Activated T-helper 2 cell treated with anti-CD3 and anti-CD28 coated beads, Interferon-gamma antibody, Interleukin-2, Interleukin-4, amounts not matched to agents 10 μg/mL and 5 μg/mL and 100 μg/mL, durations not matched to agents 14 hours and 24 hours and 36 hours (primary cell): Measurements from ENCODE around the gene TRPM5. TPM values are rescaled to one million over a fixed set of nuclear protein-coding genes. Genes with fewer than 3 reads are reported as not detected.

Source experiments
- DNase-seq: peaks from one replicate; pipeline ENCODE4 v3.0.0; 2021; ENCODE audit warnings: low spot score
- H3K27ac Mint-ChIP-seq: one replicate; pipeline ENCODE4 v1.8.0; 2021; ENCODE audit warnings: mixed read lengths
- H3K27me3 Mint-ChIP-seq: one replicate; pipeline ENCODE4 v1.8.0; 2021; ENCODE audit warnings: low read depth, mixed read lengths
- H3K36me3 Mint-ChIP-seq: one replicate; pipeline ENCODE4 v1.8.0; 2021; ENCODE audit warnings: low read depth, mixed read lengths
- H3K4me1 Mint-ChIP-seq: one replicate; pipeline ENCODE4 v1.8.0; 2021; ENCODE audit warnings: low read depth, mixed read lengths
- H3K4me3 Mint-ChIP-seq: one replicate; pipeline ENCODE4 v1.8.0; 2021; ENCODE audit warnings: low read depth, mild to moderate bottlenecking, moderate library complexity, mixed read lengths
- H3K9me3 Mint-ChIP-seq: one replicate; pipeline ENCODE4 v1.8.0; 2021; ENCODE audit warnings: mixed read lengths
- intact Hi-C: fragments of 100-400 bp; cut with micrococcal nuclease; formaldehyde crosslinking; loops from one replicate; pipeline ENCODE4 v1.15.1; 2023
- total RNA-seq: library from RNA; stranded (reverse); gene quantifications from 2 replicates; pipeline ENCODE4 v1.2.3, GENCODE V29; 2022

TRPM5 gene
- total RNA-seq, 1 donor from 2014 or later: not detected

- Mint-ChIP-seq H3K4me1 (peaks cover 19% of the 10 kb centered on the region), H3K27ac (no peak overlapping the region), H3K9me3 (no peaks in the 10 kb centered on the region), H3K27me3 (peaks cover 14% of the 10 kb centered on the region), H3K36me3 (no peaks in the 10 kb centered on the region), H3K4me3 (no peak overlapping the region)
- no peak for DNase-seq
- intact Hi-C loops: loop anchor here (2.0 kb wide), 1 partner anchor 15 kb away; no protein-coding TSS in a partner anchor
These were observed 21.9 kb upstream of the TRPM5 start for GRCh38 chr11:2466069-2466801.

GRCh38 chr11:2465202-2466068, 21.1 kb upstream of the TRPM5 start:
- Mint-ChIP-seq H3K4me3 (no peak overlapping the region), H3K36me3 (no peaks in the 10 kb centered on the region), H3K4me1 (peaks cover 19% of the 10 kb centered on the region), H3K27me3 (peaks cover 14% of the 10 kb centered on the region), H3K27ac (no peak overlapping the region), H3K9me3 (no peaks in the 10 kb centered on the region)
- DNase-seq: no peak
- intact Hi-C loops: loop anchor here (2.0 kb wide), 1 partner anchor 15 kb away; no protein-coding TSS in a partner anchor

- no peak for DNase-seq
- peaks cover 10% of the 10 kb centered on the region for H3K27me3 Mint-ChIP-seq
- H3K27ac Mint-ChIP-seq: no peak overlapping the region
- H3K36me3 Mint-ChIP-seq: no peaks in the 10 kb centered on the region
- intact Hi-C loops: no loop called here
- peaks cover 19% of the 10 kb centered on the region for H3K4me1 Mint-ChIP-seq
- no peaks in the 10 kb centered on the region for H3K9me3 Mint-ChIP-seq
- no peak overlapping the region for H3K4me3 Mint-ChIP-seq
These were observed 20.3 kb upstream of the TRPM5 start for GRCh38 chr11:2464451-2465165.

- Mint-ChIP-seq H3K27ac (no peak overlapping the region), H3K27me3 (peaks cover 7% of the 10 kb centered on the region), H3K9me3 (no peaks in the 10 kb centered on the region), H3K36me3 (no peaks in the 10 kb centered on the region), H3K4me1 (peaks cover 17% of the 10 kb centered on the region), H3K4me3 (no peak overlapping the region)
- intact Hi-C loops: no loop called here
- DNase-seq: no peak
These were observed 19.5 kb upstream of the TRPM5 start for GRCh38 chr11:2463766-2464277.

GRCh38 chr11:2462986-2463765, 18.9 kb upstream of the TRPM5 start:
- H3K36me3 Mint-ChIP-seq: no peaks in the 10 kb centered on the region
- no peak for DNase-seq
- H3K4me1 Mint-ChIP-seq: peaks cover 17% of the 10 kb centered on the region
- no peaks in the 10 kb centered on the region for H3K9me3 Mint-ChIP-seq
- no peak overlapping the region for H3K4me3 Mint-ChIP-seq
- H3K27ac Mint-ChIP-seq: no peak overlapping the region
- intact Hi-C loops: no loop called here
- H3K27me3 Mint-ChIP-seq: peaks cover 5% of the 10 kb centered on the region

GRCh38 chr11:2462543-2462985, 18.2 kb upstream of the TRPM5 start:
- Mint-ChIP-seq H3K36me3 (no peaks in the 10 kb centered on the region), H3K27ac (no peak overlapping the region), H3K9me3 (no peaks in the 10 kb centered on the region), H3K4me3 (no peak overlapping the region), H3K4me1 (peaks cover 12% of the 10 kb centered on the region), H3K27me3 (peaks cover 5% of the 10 kb centered on the region)
- DNase-seq: no peak
- intact Hi-C loops: no loop called here

- Mint-ChIP-seq H3K9me3 (no peaks in the 10 kb centered on the region), H3K4me1 (peaks cover 7% of the 10 kb centered on the region), H3K27me3 (peaks cover 7% of the 10 kb centered on the region), H3K27ac (no peak overlapping the region), H3K36me3 (no peaks in the 10 kb centered on the region), H3K4me3 (no peak overlapping the region)
- no peak for DNase-seq
- intact Hi-C loops: no loop called here
These were observed 17.7 kb upstream of the TRPM5 start for GRCh38 chr11:2461956-2462542.

GRCh38 chr11:2461253-2461955, 17.1 kb upstream of the TRPM5 start:
- no peak overlapping the region for H3K4me3 Mint-ChIP-seq
- H3K9me3 Mint-ChIP-seq: no peaks in the 10 kb centered on the region
- intact Hi-C loops: no loop called here
- DNase-seq: no peak
- H3K27ac Mint-ChIP-seq: no peak overlapping the region
- H3K36me3 Mint-ChIP-seq: no peaks in the 10 kb centered on the region
- H3K27me3 Mint-ChIP-seq: peaks cover 7% of the 10 kb centered on the region
- peaks cover under 1% of the 10 kb centered on the region for H3K4me1 Mint-ChIP-seq

GRCh38 chr11:2460540-2461252, 16.4 kb upstream of the TRPM5 start:
- Mint-ChIP-seq H3K4me3 (no peak overlapping the region), H3K27me3 (peaks cover 7% of the 10 kb centered on the region), H3K4me1 (no peaks in the 10 kb centered on the region), H3K9me3 (no peaks in the 10 kb centered on the region), H3K36me3 (no peaks in the 10 kb centered on the region), H3K27ac (no peak overlapping the region)
- no peak for DNase-seq
- intact Hi-C loops: no loop called here

- Mint-ChIP-seq H3K4me3 (no peak overlapping the region), H3K4me1 (no peaks in the 10 kb centered on the region), H3K36me3 (no peaks in the 10 kb centered on the region), H3K9me3 (no peaks in the 10 kb centered on the region), H3K27me3 (peaks cover 7% of the 10 kb centered on the region), H3K27ac (no peak overlapping the region)
- intact Hi-C loops: no loop called here
- no peak for DNase-seq
These were observed 15.7 kb upstream of the TRPM5 start for GRCh38 chr11:2459796-2460531.
